HG02571 (cell line): ENCODE data around the gene MOB3B.
"Not testable (repeated sequence)": the region's sequence is repeated elsewhere in the genome, so short reads cannot be mapped to it uniquely, and the experiment has no call there.

Source experiments
- ATAC-seq: cut with Tn5 transposase; IDR thresholded peaks from one replicate; pipeline ENCODE4 v1.9.1; 2021; ENCODE audit warnings: mild to moderate bottlenecking, moderate library complexity; ENCODE audit not compliant: unreplicated experiment

Gene MOB3B

GRCh38 chr9:27451207-27451797 lies 78.3 kb downstream of the MOB3B start:
- no peak for ATAC-seq

- ATAC-seq = no peak
Measured at GRCh38 chr9:27450752-27451151, 78.9 kb downstream of the MOB3B start.

- ATAC-seq = not testable (repeated sequence)
Measured at GRCh38 chr9:27448356-27448755, 81.3 kb downstream of the MOB3B start.

GRCh38 chr9:27447031-27447683 lies 82.5 kb downstream of the MOB3B start:
- ATAC-seq = no peak

GRCh38 chr9:27445688-27446087 lies 83.9 kb downstream of the MOB3B start:
- ATAC-seq = no peak

- ATAC-seq = no peak
Measured at GRCh38 chr9:27445057-27445595, 84.5 kb downstream of the MOB3B start.

GRCh38 chr9:27442464-27442863 lies 87.2 kb downstream of the MOB3B start:
- ATAC-seq = no peak

- peak; percentile 74 for ATAC-seq
Measured at GRCh38 chr9:27441741-27442070, 87.9 kb downstream of the MOB3B start.

GRCh38 chr9:27440888-27441740 lies 88.5 kb downstream of the MOB3B start:
- peak; percentile 19 for ATAC-seq

GRCh38 chr9:27438522-27438921 lies 91.1 kb downstream of the MOB3B start:
- no peak for ATAC-seq

GRCh38 chr9:27437652-27438373 lies 91.8 kb downstream of the MOB3B start:
- ATAC-seq = no peak

GRCh38 chr9:27436234-27436633 lies 93.4 kb downstream of the MOB3B start:
- ATAC-seq = no peak

- no peak for ATAC-seq
Measured at GRCh38 chr9:27433631-27434325, 95.8 kb downstream of the MOB3B start.

GRCh38 chr9:27432308-27432707 lies 97.3 kb downstream of the MOB3B start:
- no peak for ATAC-seq

- no peak for ATAC-seq
Measured at GRCh38 chr9:27431543-27432147, 98.0 kb downstream of the MOB3B start.

- ATAC-seq = no peak
Measured at GRCh38 chr9:27430750-27431535, 98.7 kb downstream of the MOB3B start.

GRCh38 chr9:27429917-27430316 lies 99.7 kb downstream of the MOB3B start:
- no peak for ATAC-seq

- no peak for ATAC-seq
Measured at GRCh38 chr9:27429436-27429835, 100.2 kb downstream of the MOB3B start.

- no peak for ATAC-seq
Measured at GRCh38 chr9:27428551-27428950, 101.1 kb downstream of the MOB3B start.
